ENCODE results near the gene C11orf21.
"Not testable (repeated sequence)": the region's sequence is repeated elsewhere in the genome, so short reads cannot be mapped to it uniquely, and the experiment has no call there.

The C11orf21 gene

GRCh38 chr11:2300290-2300935 is 1.3 kb downstream of the C11orf21 start:
- DNase-seq = peak in 2 of 10 donors; percentile 62 to 77
- intact Hi-C loops (cut with DNase I) = loop anchor here (5.0 kb wide), 1 partner anchor 103 kb away; no protein-coding TSS in a partner anchor

GRCh38 chr11:2299773-2300172 is 1.9 kb downstream of the C11orf21 start:
- DNase-seq = no peak

GRCh38 chr11:2298795-2299761 is 2.6 kb downstream of the C11orf21 start:
- intact Hi-C loops (cut with DNase I) = no loop called here
- peak in 3 of 10 donors; percentile 9 to 83 (median 77) for DNase-seq

More at GRCh38 chr11:2299773-2300172, 1.9 kb downstream of the C11orf21 start:
- intact Hi-C loops (cut with DNase I) = loop anchor here (5.0 kb wide), 1 partner anchor 102 kb away; no protein-coding TSS in a partner anchor

GRCh38 chr11:2298131-2298794 is 3.5 kb downstream of the C11orf21 start:
- intact Hi-C loops (cut with DNase I) = no loop called here
- peak in 3 of 10 donors; percentile 11 to 47 (median 45) for DNase-seq

- intact Hi-C loops (cut with DNase I) = no loop called here
- no peak for DNase-seq
Measured at GRCh38 chr11:2297623-2298030, 4.1 kb downstream of the C11orf21 start.

GRCh38 chr11:2296913-2297622 is 4.7 kb downstream of the C11orf21 start:
- DNase-seq = peak in 3 of 10 donors; percentile 22 to 74 (median 68)
- intact Hi-C loops (cut with DNase I) = no loop called here

- intact Hi-C loops (cut with DNase I) = no loop called here
- DNase-seq = peak in 4 of 10 donors; percentile 1 to 72 (median 38)
Measured at GRCh38 chr11:2295971-2296912, 5.5 kb downstream of the C11orf21 start.

GRCh38 chr11:2294926-2295290 is 6.8 kb downstream of the C11orf21 start:
- peak in 4 of 10 donors; percentile 9 to 62 (median 36) for DNase-seq
- intact Hi-C loops (cut with DNase I) = no loop called here

GRCh38 chr11:2293984-2294925 is 7.5 kb downstream of the C11orf21 start:
- intact Hi-C loops (cut with DNase I) = no loop called here
- peak in 4 of 10 donors; percentile 14 to 77 (median 45) for DNase-seq

- peak in 4 of 10 donors; percentile 6 to 59 (median 50) for DNase-seq
- intact Hi-C loops (cut with DNase I) = no loop called here
Measured at GRCh38 chr11:2293531-2293971, 8.2 kb downstream of the C11orf21 start.

- intact Hi-C loops (cut with DNase I) = no loop called here
- DNase-seq = peak in 6 of 10 donors; percentile 0 to 69 (median 30)
Measured at GRCh38 chr11:2290351-2290841, 11.3 kb downstream of the C11orf21 start.

GRCh38 chr11:2289859-2290258 is 11.9 kb downstream of the C11orf21 start:
- intact Hi-C loops (cut with DNase I) = no loop called here
- peak in 2 of 10 donors; percentile 15 to 22 for DNase-seq

GRCh38 chr11:2289350-2289749 is 12.4 kb downstream of the C11orf21 start:
- DNase-seq = peak in 3 of 10 donors; percentile 1 to 40 (median 34)
- intact Hi-C loops (cut with DNase I) = no loop called here

GRCh38 chr11:2287091-2287490 is 14.6 kb downstream of the C11orf21 start:
- DNase-seq = peak in 6 of 10 donors; percentile 2 to 46 (median 19)
- intact Hi-C loops (cut with DNase I) = no loop called here

- intact Hi-C loops (cut with DNase I) = not testable (repeated sequence)
- DNase-seq = peak in 6 of 10 donors; percentile 3 to 36 (median 20)
Measured at GRCh38 chr11:2286350-2286749, 15.4 kb downstream of the C11orf21 start.

GRCh38 chr11:2280208-2280607 is 21.5 kb downstream of the C11orf21 start:
- no peak for DNase-seq
- intact Hi-C loops (cut with DNase I) = no loop called here

GRCh38 chr11:2277933-2278523 is 23.7 kb downstream of the C11orf21 start:
- intact Hi-C loops (cut with DNase I) = no loop called here
- DNase-seq = peak in 2 of 10 donors; percentile 3 to 25

Measured in posterior cingulate gyrus (tissue), 11 donors.